IMR-90 (cell line): ENCODE measurements around the gene RNASEH2B. TPM values are rescaled to one million over a fixed set of nuclear protein-coding genes. Genes with fewer than 3 reads are reported as not detected.

Experiments
- ATAC-seq: fragments of 200-7000 bp; cut with Tn5 transposase; 2 replicates; pipeline ENCODE4 v1.9.1; 2020; ENCODE audit warnings: low read depth, mild to moderate bottlenecking, moderate library complexity
- BruUV-seq: library from RNA; stranded (reverse); fragments of 400-500 nt; replicated peaks from 2 replicates; lab custom pipeline; 2021; lab: Mats Ljungman, UMichigan
- CTCF ChIA-PET: fragments of 300-600 bp; formaldehyde crosslinking; extraction: SDS; loops from one replicate; lab custom pipeline; 2021; ENCODE audit warnings: antibody characterized with exemption; lab: Yijun Ruan, JAX
- POLR2A ChIA-PET: fragments of 300-600 bp; sonication (Branson Sonifier 250); formaldehyde crosslinking; loops from one replicate; lab custom pipeline; 2022; ENCODE audit warnings: antibody characterized with exemption; ENCODE audit not compliant: unreplicated experiment; lab: Charles Lee
- DNase-seq: peaks from one replicate; pipeline ENCODE4 v3.0.0; 2013
- H2AFZ ChIP-seq: replicated peaks from 2 replicates; pipeline ENCODE3; 2013; ENCODE audit warnings: low read length, mild to moderate bottlenecking; ENCODE audit not compliant: poor library complexity
- H2AK5ac ChIP-seq: 2 replicates; pipeline ENCODE4 v1.6.1; 2013; ENCODE audit warnings: low read depth, low read length, inconsistent platforms
- H2AK9ac ChIP-seq: replicated peaks from 2 replicates; pipeline ENCODE3; 2013; ENCODE audit warnings: mild to moderate bottlenecking, low read depth, low read length, moderate library complexity; ENCODE audit not compliant: poor library complexity
- H2BK120ac ChIP-seq: 2 replicates; pipeline ENCODE4 v1.6.1; 2013; ENCODE audit warnings: low read depth, low read length, inconsistent platforms
- H2BK15ac ChIP-seq: 3 replicates; pipeline ENCODE4 v1.6.1; 2013; ENCODE audit warnings: low read depth, low read length, inconsistent platforms
- H2BK20ac ChIP-seq: 2 replicates; pipeline ENCODE4 v1.6.1; 2013; ENCODE audit warnings: low read depth, mild to moderate bottlenecking, inconsistent platforms, low read length, moderate library complexity
- H2BK5ac ChIP-seq: 2 replicates; pipeline ENCODE4 v1.6.1; 2013; ENCODE audit warnings: mild to moderate bottlenecking, low read depth, low read length, inconsistent platforms; ENCODE audit not compliant: poor library complexity, severe bottlenecking
- H3K14ac ChIP-seq: replicated peaks from 2 replicates; pipeline ENCODE4 v1.6.1; 2013; ENCODE audit warnings: low read depth, low read length, inconsistent platforms
- H3K18ac ChIP-seq: 2 replicates; pipeline ENCODE4 v1.6.1; 2013; ENCODE audit warnings: low read depth, low read length, control low read depth
- H3K23ac ChIP-seq: 2 replicates; pipeline ENCODE4 v1.6.1; 2013; ENCODE audit warnings: low read depth, low read length, inconsistent platforms
- H3K27ac ChIP-seq: 2 replicates; pipeline ENCODE4 v1.5.1; 2013; ENCODE audit warnings: mild to moderate bottlenecking, control low read depth, low read length; ENCODE audit not compliant: insufficient read depth
- H3K27me3 ChIP-seq: 2 replicates; pipeline ENCODE4 v1.6.1; 2013; ENCODE audit warnings: low read length; ENCODE audit not compliant: control insufficient read depth, insufficient read depth
- H3K36me3 ChIP-seq: 2 replicates; pipeline ENCODE4 v1.6.1; 2013; ENCODE audit warnings: low read length, mixed read lengths; ENCODE audit not compliant: control insufficient read depth, insufficient read depth
- H3K4ac ChIP-seq: 2 replicates; pipeline ENCODE4 v1.6.1; 2013; ENCODE audit warnings: low read depth, low read length, inconsistent platforms
- H3K4me1 ChIP-seq: 2 replicates; pipeline ENCODE4 v1.6.1; 2013; ENCODE audit warnings: low read length, mixed read lengths; ENCODE audit not compliant: control insufficient read depth, insufficient read depth
- H3K4me2 ChIP-seq: 2 replicates; pipeline ENCODE4 v1.6.1; 2013; ENCODE audit warnings: low read depth, mild to moderate bottlenecking, control low read depth, low read length, moderate library complexity
- H3K4me3 ChIP-seq: 2 replicates; pipeline ENCODE4 v1.5.1; 2013; ENCODE audit warnings: low read depth, mild to moderate bottlenecking, control low read depth, low read length, moderate library complexity; ENCODE audit not compliant: insufficient read depth
- H3K56ac ChIP-seq: 2 replicates; pipeline ENCODE4 v1.6.1; 2013; ENCODE audit warnings: low read length, inconsistent platforms; ENCODE audit not compliant: insufficient read depth; ENCODE audit errors: extremely low read depth
- H3K79me1 ChIP-seq, 2 experiments: 2 replicates each; pipeline ENCODE4 v1.6.1; 2013; ENCODE audit warnings: low read length in 2 of 2, inconsistent platforms in 1 of 2, low read depth in 1 of 2
- H3K9ac ChIP-seq: 2 replicates; pipeline ENCODE4 v1.6.1; 2013; ENCODE audit warnings: low read depth, low read length, control low read depth
- H3K9me1 ChIP-seq: 2 replicates; pipeline ENCODE4 v1.6.1; 2013; ENCODE audit warnings: low read length, inconsistent platforms; ENCODE audit not compliant: insufficient read depth
- H3K9me3 ChIP-seq: 2 replicates; pipeline ENCODE4 v1.6.1; 2013; ENCODE audit warnings: low read length; ENCODE audit not compliant: control insufficient read depth, insufficient read depth
- H4K20me1 ChIP-seq: 2 replicates; pipeline ENCODE4 v1.6.1; 2013; ENCODE audit warnings: low read length, inconsistent platforms; ENCODE audit not compliant: insufficient read depth
- H4K5ac ChIP-seq: 2 replicates; pipeline ENCODE4 v1.6.1; 2013; ENCODE audit warnings: mild to moderate bottlenecking, low read depth, low read length, control low read depth
- H4K8ac ChIP-seq, 2 experiments: 2 replicates each; pipeline ENCODE4 v1.6.1; 2013; ENCODE audit warnings: low read depth in 2 of 2, low read length in 2 of 2, control low read depth in 1 of 2, inconsistent platforms in 1 of 2
- H4K91ac ChIP-seq: 2 replicates; pipeline ENCODE4 v1.6.1; 2013; ENCODE audit warnings: low read depth, low read length, inconsistent platforms; ENCODE audit not compliant: insufficient read depth
- BHLHE40 ChIP-seq: fragments of 150-350 bp; IDR thresholded peaks from 2 replicates; pipeline ENCODE4 v1.6.1; 2016; ENCODE audit warnings: mild to moderate bottlenecking, low read depth, low read length
- CEBPB ChIP-seq: IDR thresholded peaks from 2 replicates; pipeline ENCODE4 v1.6.1; 2012; ENCODE audit warnings: low read depth, low read length, improper control_type of control experiment
- SMC3 ChIP-seq: fragments of 150-350 bp; IDR thresholded peaks from 2 replicates; pipeline ENCODE4 v1.6.1; 2016; ENCODE audit warnings: low read depth, mild to moderate bottlenecking, antibody characterized with exemption, low read length, moderate library complexity
- USF2 ChIP-seq: fragments of 150-350 bp; IDR thresholded peaks from 2 replicates; pipeline ENCODE4 v1.6.1; 2017; ENCODE audit warnings: mild to moderate bottlenecking, antibody characterized with exemption, low read length, low read depth
- WGBS, 2 experiments: methylation state at CpG; one replicate each; pipeline versions ENCODE4 v1.1.5 to v1.1.7; 2013; ENCODE audit warnings: missing lambda C conversion rate in 2 of 2; ENCODE audit not compliant: insufficient read length in 1 of 2; ENCODE audit errors: extremely low coverage in 2 of 2; 5-methylcytosine and 5-hydroxymethylcytosine counted together
- dilution Hi-C: fragments of 300-500 bp; cut with HindIII; formaldehyde crosslinking; loops from one replicate; pipeline ENCODE4 v1.14.3; 2018; ENCODE audit warnings: low sequenced_read_pairs; ENCODE audit not compliant: unreplicated experiment
- in situ Hi-C: fragments of 300-500 bp; cut with MboI; formaldehyde crosslinking; loops from 3 replicates; pipeline ENCODE4 v1.14.3; 2019; ENCODE audit warnings: low sequenced_read_pairs, inconsistent platforms, mixed read lengths
- intact Hi-C: fragments of 100-400 bp; cut with micrococcal nuclease; formaldehyde crosslinking; loops from 2 replicates; pipeline ENCODE4 v1.10.0; 2022
- polyA plus RNA-seq, 3 experiments: library from polyadenylated mRNA; depleted of rRNA; stranded (reverse); fragments of >200 nt; gene quantifications; 2 replicates each; pipeline ENCODE4 v1.2.3, GENCODE V29; 2012; ENCODE audit warnings: low replicate concordance in 1 of 3
- total RNA-seq: library from RNA; depleted of rRNA; stranded (reverse); fragments of >200 nt; gene quantifications from 2 replicates; pipeline ENCODE4 v1.2.3, GENCODE V29; 2012

The RNASEH2B gene
- total and polyA plus RNA-seq, 2 of the 4 experiments (the other 2 are of a cell fraction): 11.2 to 14.2 TPM

- no TSS peak for BruUV-seq
- H2BK20ac ChIP-seq: no peak overlapping the region
- intact Hi-C loops (no loop called here), in situ Hi-C loops (no loop called here), dilution Hi-C loops (no loop called here)
- no peak overlapping the region for H2AK9ac ChIP-seq
- no peak overlapping the region for H3K4me2 ChIP-seq
- no peak overlapping the region for H3K4me3 ChIP-seq
- no peak overlapping the region for H3K9ac ChIP-seq
- no peak overlapping the region for H2BK15ac ChIP-seq
- H3K4ac ChIP-seq: no peak overlapping the region
- TF ChIP-seq BHLHE40 (no peak), CEBPB (peak; percentile 69), USF2 (no peak), SMC3 (no peak)
- no peaks in the 10 kb centered on the region for H3K79me1 ChIP-seq
- POLR2A ChIA-PET: no interaction called here
- H3K9me3 ChIP-seq: no peaks in the 10 kb centered on the region
- H3K27ac ChIP-seq: no peak overlapping the region
- no peak overlapping the region for H3K14ac ChIP-seq
- H2AFZ ChIP-seq: no peak overlapping the region
- no peak overlapping the region for H4K91ac ChIP-seq
- H3K27me3 ChIP-seq: no peaks in the 10 kb centered on the region
- H3K23ac ChIP-seq: no peak overlapping the region
- 100% methylated on average over 2 of the region's 2 CpGs; no CpG with 5 or more reads in 1 of the 2 experiments for WGBS, 2 experiments
- H2AK5ac ChIP-seq: no peak overlapping the region
- no peak overlapping the region for H4K8ac ChIP-seq
- H3K18ac ChIP-seq: no peak overlapping the region
- H2BK5ac ChIP-seq: no peak overlapping the region
- H3K4me1 ChIP-seq: no peaks in the 10 kb centered on the region
- H3K56ac ChIP-seq: no peak overlapping the region
- peaks cover 9% of the 10 kb centered on the region; the same call in 1 of the 2 replicates for H3K36me3 ChIP-seq
- no peaks in the 10 kb centered on the region; the same call in 1 of the 2 replicates for H3K9me1 ChIP-seq
- no peak overlapping the region for H2BK120ac ChIP-seq
- no peak for ATAC-seq
- DNase-seq: no peak
- H4K5ac ChIP-seq: no peak overlapping the region
- no peaks in the 10 kb centered on the region for H4K20me1 ChIP-seq
- CTCF ChIA-PET: no interaction called here
These were observed 27.1 kb downstream of the RNASEH2B start for GRCh38 chr13:50936679-50937078.
